Stimulated activated CD8-positive, alpha-beta memory T cell treated with anti-CD3 and anti-CD28 coated beads, Interleukin-15, amount 100 ng/mL, for 1 hour (primary cell): Measurements from ENCODE around the gene CRYBA1.
"Not testable (repeated sequence)": the region's sequence is repeated elsewhere in the genome, so short reads cannot be mapped to it uniquely, and the experiment has no call there.

Source experiments
- DNase-seq: peaks from one replicate; pipeline ENCODE4 v3.0.0-alpha.2; 2020; ENCODE audit warnings: low read depth

CRYBA1 gene

GRCh38 chr17:29238133-29238850 lies 8.4 kb upstream of the CRYBA1 start:
- no peak for DNase-seq

- DNase-seq = no peak
Observed at GRCh38 chr17:29240477-29240876, 6.2 kb upstream of the CRYBA1 start.

- no peak for DNase-seq
Observed at GRCh38 chr17:29240968-29241963, 5.4 kb upstream of the CRYBA1 start.

- no peak for DNase-seq
Observed at GRCh38 chr17:29242051-29242450, 4.6 kb upstream of the CRYBA1 start.

- DNase-seq = no peak
Observed at GRCh38 chr17:29242790-29243189, 3.9 kb upstream of the CRYBA1 start.

- DNase-seq = no peak
Observed at GRCh38 chr17:29243792-29244191, 2.9 kb upstream of the CRYBA1 start.

- no peak for DNase-seq
Observed at GRCh38 chr17:29245401-29245800, 1.3 kb upstream of the CRYBA1 start.

- no peak for DNase-seq
Observed at GRCh38 chr17:29247219-29247618, 560 bp downstream of the CRYBA1 start.

- DNase-seq = no peak
Observed at GRCh38 chr17:29248845-29249244, 2.2 kb downstream of the CRYBA1 start.

GRCh38 chr17:29250666-29251065 lies 4.0 kb downstream of the CRYBA1 start:
- DNase-seq = no peak

GRCh38 chr17:29251184-29251583 lies 4.5 kb downstream of the CRYBA1 start:
- DNase-seq = no peak

- no peak for DNase-seq
Observed at GRCh38 chr17:29252101-29252791, 5.6 kb downstream of the CRYBA1 start.

- no peak for DNase-seq
Observed at GRCh38 chr17:29253037-29253436, 6.4 kb downstream of the CRYBA1 start.

- no peak for DNase-seq
Observed at GRCh38 chr17:29255926-29256522, 9.4 kb downstream of the CRYBA1 start.

- no peak for DNase-seq
Observed at GRCh38 chr17:29256735-29257466, 10.2 kb downstream of the CRYBA1 start.

GRCh38 chr17:29257756-29258155 lies 11.1 kb downstream of the CRYBA1 start:
- DNase-seq = no peak

- no peak for DNase-seq
Observed at GRCh38 chr17:29263916-29264315, 17.3 kb downstream of the CRYBA1 start.

GRCh38 chr17:29271980-29272379 lies 25.3 kb downstream of the CRYBA1 start:
- DNase-seq = not testable (repeated sequence)

- no peak for DNase-seq
Observed at GRCh38 chr17:29273924-29274323, 27.3 kb downstream of the CRYBA1 start.

GRCh38 chr17:29278692-29279091 lies 32.0 kb downstream of the CRYBA1 start:
- DNase-seq = no peak

- no peak for DNase-seq
Observed at GRCh38 chr17:29279397-29280070, 32.9 kb downstream of the CRYBA1 start.
